WTC11 (cell line): ENCODE data around the gene BRPF1. TPM values are rescaled to one million over a fixed set of nuclear protein-coding genes. Genes with fewer than 3 reads are reported as not detected.

Experiments
- ATAC-seq: fragments of 200-7000 bp; cut with Tn5 transposase; 2 replicates; pipeline ENCODE4 v1.10.0; 2021; ENCODE audit warnings: mild to moderate bottlenecking, moderate library complexity
- CTCF ChIA-PET: fragments of 300-600 bp; sonication (Branson Sonifier 250); formaldehyde crosslinking; loops from one replicate; lab custom pipeline; 2021; ENCODE audit warnings: antibody characterized with exemption; lab: Charles Lee
- POLR2A ChIA-PET: fragments of 350-600 bp; sonication (Branson Sonifier 250); formaldehyde crosslinking; loops from one replicate; lab custom pipeline; 2021; ENCODE audit warnings: antibody characterized with exemption; lab: Charles Lee
- DNase-seq: peaks from one replicate; pipeline ENCODE4 v3.0.0; 2021; ENCODE audit warnings: low spot score
- H3K27ac Mint-ChIP-seq: 2 replicates; pipeline ENCODE4 v1.8.0; 2021; ENCODE audit warnings: mixed read lengths
- H3K27me3 Mint-ChIP-seq: 2 replicates; pipeline ENCODE4 v1.8.0; 2021; ENCODE audit warnings: low read depth, mild to moderate bottlenecking, moderate library complexity, mixed read lengths
- H3K36me3 Mint-ChIP-seq: 2 replicates; pipeline ENCODE4 v1.8.0; 2021; ENCODE audit warnings: mixed read lengths
- H3K4me1 Mint-ChIP-seq: 2 replicates; pipeline ENCODE4 v1.8.0; 2022; ENCODE audit warnings: mixed read lengths
- H3K4me3 Mint-ChIP-seq: 2 replicates; pipeline ENCODE4 v1.8.0; 2021; ENCODE audit warnings: mild to moderate bottlenecking, moderate library complexity, mixed read lengths
- H3K9me3 Mint-ChIP-seq: 2 replicates; pipeline ENCODE4 v1.8.0; 2021; ENCODE audit warnings: mixed read lengths
- ATF1 ChIP-seq: sonication (generic); formaldehyde crosslinking; IDR thresholded peaks from 2 replicates; pipeline ENCODE4 v1.8.1; 2023; ENCODE audit warnings: mild to moderate bottlenecking, moderate library complexity, missing genetic modification reagents
- CREB1 ChIP-seq: sonication (generic); formaldehyde crosslinking; IDR thresholded peaks from 2 replicates; pipeline ENCODE4 v1.8.0; 2023; ENCODE audit warnings: mild to moderate bottlenecking, missing genetic modification reagents
- KAT7 ChIP-seq: sonication (generic); formaldehyde crosslinking; IDR thresholded peaks from 2 replicates; pipeline ENCODE4 v1.8.1; 2023; ENCODE audit warnings: missing genetic modification reagents, mild to moderate bottlenecking, borderline replicate concordance
- MXD4 ChIP-seq: fragments of 250-450 bp; sonication (Bioruptor Pico); IDR thresholded peaks from 2 replicates; pipeline ENCODE4 v1.8.0; 2021; ENCODE audit warnings: mild to moderate bottlenecking, moderate library complexity, borderline replicate concordance
- NR2C2 ChIP-seq: sonication (generic); formaldehyde crosslinking; IDR thresholded peaks from 2 replicates; pipeline ENCODE4 v1.8.0; 2022; ENCODE audit warnings: mild to moderate bottlenecking, missing genetic modification reagents
- SOX15 ChIP-seq: fragments of 250-450 bp; sonication (Bioruptor Pico); IDR thresholded peaks from 2 replicates; pipeline ENCODE4 v1.9.0; 2021; ENCODE audit warnings: mild to moderate bottlenecking
- TEAD1 ChIP-seq: sonication (generic); formaldehyde crosslinking; IDR thresholded peaks from 2 replicates; pipeline ENCODE4 v1.8.0; 2022; ENCODE audit warnings: mild to moderate bottlenecking, missing genetic modification reagents
- ZNF121 ChIP-seq: sonication (generic); formaldehyde crosslinking; IDR thresholded peaks from 2 replicates; pipeline ENCODE4 v1.8.0; 2023; ENCODE audit warnings: missing genetic modification reagents
- ZNF138 ChIP-seq: sonication (generic); formaldehyde crosslinking; conservative IDR thresholded peaks from 2 replicates; pipeline ENCODE4 v1.8.1; 2022; ENCODE audit warnings: mild to moderate bottlenecking, moderate library complexity, missing genetic modification reagents
- ZNF263 ChIP-seq: sonication (generic); formaldehyde crosslinking; IDR thresholded peaks from 2 replicates; pipeline ENCODE4 v1.8.1; 2022; ENCODE audit warnings: low read depth, mild to moderate bottlenecking, moderate library complexity, missing genetic modification reagents
- total RNA-seq: library from RNA; stranded (reverse); gene quantifications from 3 replicates; pipeline ENCODE4 v1.2.3, GENCODE V29; 2021
- TF ChIP-seq, protein P1 (sequence below): sonication (generic); formaldehyde crosslinking; IDR thresholded peaks from 2 replicates; pipeline ENCODE4 v1.8.1; 2023; ENCODE audit warnings: mild to moderate bottlenecking, moderate library complexity, missing genetic modification reagents
- TF ChIP-seq, protein P2 (sequence below): sonication (generic); formaldehyde crosslinking; conservative IDR thresholded peaks from 2 replicates; pipeline ENCODE4 v1.8.1; 2023; ENCODE audit warnings: mild to moderate bottlenecking, low read depth, missing genetic modification reagents, moderate library complexity
- TF ChIP-seq, protein P3 (sequence below): sonication (generic); formaldehyde crosslinking; IDR thresholded peaks from 2 replicates; pipeline ENCODE4 v1.8.0; 2023; ENCODE audit warnings: mild to moderate bottlenecking, missing genetic modification reagents
- TF ChIP-seq, protein P4 (sequence below): sonication (generic); formaldehyde crosslinking; IDR thresholded peaks from 2 replicates; pipeline ENCODE4 v1.8.0; 2022; ENCODE audit warnings: mild to moderate bottlenecking, missing genetic modification reagents
- TF ChIP-seq, protein P5 (sequence below): fragments of 250-450 bp; sonication (Bioruptor Pico); IDR thresholded peaks from 2 replicates; pipeline ENCODE4 v1.9.0; 2021; ENCODE audit warnings: mild to moderate bottlenecking, borderline replicate concordance
- TF ChIP-seq, protein P6 (sequence below): sonication (generic); formaldehyde crosslinking; IDR thresholded peaks from 2 replicates; pipeline ENCODE4 v1.8.1; 2023; ENCODE audit warnings: mild to moderate bottlenecking, missing genetic modification reagents, borderline replicate concordance
- TF ChIP-seq, protein P7 (sequence below): sonication (generic); formaldehyde crosslinking; IDR thresholded peaks from 2 replicates; pipeline ENCODE4 v1.8.1; 2023; ENCODE audit warnings: mild to moderate bottlenecking, missing genetic modification reagents, moderate library complexity

The BRPF1 gene
- total RNA-seq, 1 experiment from 2014 or later: 22.8 TPM

DNA sequence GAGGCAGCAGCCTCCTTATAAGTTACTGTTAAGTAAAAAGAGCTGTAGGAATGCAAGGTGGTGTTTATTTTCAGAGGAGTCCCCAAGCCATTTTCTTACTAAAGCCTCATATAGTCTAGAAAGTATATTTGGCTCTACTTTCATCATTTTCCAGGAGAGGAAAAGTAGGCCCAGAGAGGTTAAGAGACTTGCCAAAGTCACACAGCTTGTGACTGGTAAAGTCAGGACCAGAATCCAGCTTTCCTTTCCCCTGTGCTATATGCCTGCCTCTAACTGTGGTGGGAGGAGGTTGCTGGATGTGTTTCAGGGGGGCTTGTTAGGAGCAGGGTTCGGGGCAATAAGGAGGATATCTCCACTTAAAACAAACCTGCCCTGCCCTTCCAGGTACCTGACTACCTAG, 11.0 kb downstream of the BRPF1 start:
- H3K4me3 Mint-ChIP-seq: no peak overlapping the region

More for the DNA sequence above, 11.0 kb downstream of the BRPF1 start:
- H3K36me3 Mint-ChIP-seq: peaks cover 82% of the 10 kb centered on the region
- POLR2A ChIA-PET: interaction anchor here (0.6 kb wide), 1 partner anchor 297 kb away, joined by 5 read pairs; no protein-coding TSS in a partner anchor
- no peak overlapping the region for H3K27ac Mint-ChIP-seq
- TF ChIP-seq NR2C2 (CRISPR knock-in tag) (no peak), ATF1 (CRISPR knock-in tag) (no peak), ZNF138 (CRISPR knock-in tag) (no peak), MXD4 (no peak), ZNF263 (CRISPR knock-in tag) (no peak), CREB1 (CRISPR knock-in tag) (no peak), KAT7 (CRISPR knock-in tag) (no peak), ZNF121 (CRISPR knock-in tag) (no peak), SOX15 (CRISPR knock-in tag) (no peak), TEAD1 (CRISPR knock-in tag) (no peak)
- TF ChIP-seq, protein P1, sequence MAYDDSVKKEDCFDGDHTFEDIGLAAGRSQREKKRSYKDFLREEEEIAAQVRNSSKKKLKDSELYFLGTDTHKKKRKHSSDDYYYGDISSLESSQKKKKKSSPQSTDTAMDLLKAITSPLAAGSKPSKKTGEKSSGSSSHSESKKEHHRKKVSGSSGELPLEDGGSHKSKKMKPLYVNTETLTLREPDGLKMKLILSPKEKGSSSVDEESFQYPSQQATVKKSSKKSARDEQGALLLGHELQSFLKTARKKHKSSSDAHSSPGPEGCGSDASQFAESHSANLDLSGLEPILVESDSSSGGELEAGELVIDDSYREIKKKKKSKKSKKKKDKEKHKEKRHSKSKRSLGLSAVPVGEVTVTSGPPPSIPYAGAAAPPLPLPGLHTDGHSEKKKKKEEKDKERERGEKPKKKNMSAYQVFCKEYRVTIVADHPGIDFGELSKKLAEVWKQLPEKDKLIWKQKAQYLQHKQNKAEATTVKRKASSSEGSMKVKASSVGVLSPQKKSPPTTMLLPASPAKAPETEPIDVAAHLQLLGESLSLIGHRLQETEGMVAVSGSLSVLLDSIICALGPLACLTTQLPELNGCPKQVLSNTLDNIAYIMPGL (CRISPR knock-in tag): no peak
- TF ChIP-seq, protein P2, sequence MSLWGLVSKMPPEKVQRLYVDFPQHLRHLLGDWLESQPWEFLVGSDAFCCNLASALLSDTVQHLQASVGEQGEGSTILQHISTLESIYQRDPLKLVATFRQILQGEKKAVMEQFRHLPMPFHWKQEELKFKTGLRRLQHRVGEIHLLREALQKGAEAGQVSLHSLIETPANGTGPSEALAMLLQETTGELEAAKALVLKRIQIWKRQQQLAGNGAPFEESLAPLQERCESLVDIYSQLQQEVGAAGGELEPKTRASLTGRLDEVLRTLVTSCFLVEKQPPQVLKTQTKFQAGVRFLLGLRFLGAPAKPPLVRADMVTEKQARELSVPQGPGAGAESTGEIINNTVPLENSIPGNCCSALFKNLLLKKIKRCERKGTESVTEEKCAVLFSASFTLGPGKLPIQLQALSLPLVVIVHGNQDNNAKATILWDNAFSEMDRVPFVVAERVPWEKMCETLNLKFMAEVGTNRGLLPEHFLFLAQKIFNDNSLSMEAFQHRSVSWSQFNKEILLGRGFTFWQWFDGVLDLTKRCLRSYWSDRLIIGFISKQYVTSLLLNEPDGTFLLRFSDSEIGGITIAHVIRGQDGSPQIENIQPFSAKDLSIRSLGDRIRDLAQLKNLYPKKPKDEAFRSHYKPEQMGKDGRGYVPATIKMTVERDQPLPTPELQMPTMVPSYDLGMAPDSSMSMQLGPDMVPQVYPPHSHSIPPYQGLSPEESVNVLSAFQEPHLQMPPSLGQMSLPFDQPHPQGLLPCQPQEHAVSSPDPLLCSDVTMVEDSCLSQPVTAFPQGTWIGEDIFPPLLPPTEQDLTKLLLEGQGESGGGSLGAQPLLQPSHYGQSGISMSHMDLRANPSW (CRISPR knock-in tag): no peak
- TF ChIP-seq, protein P3, sequence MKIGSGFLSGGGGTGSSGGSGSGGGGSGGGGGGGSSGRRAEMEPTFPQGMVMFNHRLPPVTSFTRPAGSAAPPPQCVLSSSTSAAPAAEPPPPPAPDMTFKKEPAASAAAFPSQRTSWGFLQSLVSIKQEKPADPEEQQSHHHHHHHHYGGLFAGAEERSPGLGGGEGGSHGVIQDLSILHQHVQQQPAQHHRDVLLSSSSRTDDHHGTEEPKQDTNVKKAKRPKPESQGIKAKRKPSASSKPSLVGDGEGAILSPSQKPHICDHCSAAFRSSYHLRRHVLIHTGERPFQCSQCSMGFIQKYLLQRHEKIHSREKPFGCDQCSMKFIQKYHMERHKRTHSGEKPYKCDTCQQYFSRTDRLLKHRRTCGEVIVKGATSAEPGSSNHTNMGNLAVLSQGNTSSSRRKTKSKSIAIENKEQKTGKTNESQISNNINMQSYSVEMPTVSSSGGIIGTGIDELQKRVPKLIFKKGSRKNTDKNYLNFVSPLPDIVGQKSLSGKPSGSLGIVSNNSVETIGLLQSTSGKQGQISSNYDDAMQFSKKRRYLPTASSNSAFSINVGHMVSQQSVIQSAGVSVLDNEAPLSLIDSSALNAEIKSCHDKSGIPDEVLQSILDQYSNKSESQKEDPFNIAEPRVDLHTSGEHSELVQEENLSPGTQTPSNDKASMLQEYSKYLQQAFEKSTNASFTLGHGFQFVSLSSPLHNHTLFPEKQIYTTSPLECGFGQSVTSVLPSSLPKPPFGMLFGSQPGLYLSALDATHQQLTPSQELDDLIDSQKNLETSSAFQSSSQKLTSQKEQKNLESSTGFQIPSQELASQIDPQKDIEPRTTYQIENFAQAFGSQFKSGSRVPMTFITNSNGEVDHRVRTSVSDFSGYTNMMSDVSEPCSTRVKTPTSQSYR (CRISPR knock-in tag): no peak
- TF ChIP-seq, protein P4, sequence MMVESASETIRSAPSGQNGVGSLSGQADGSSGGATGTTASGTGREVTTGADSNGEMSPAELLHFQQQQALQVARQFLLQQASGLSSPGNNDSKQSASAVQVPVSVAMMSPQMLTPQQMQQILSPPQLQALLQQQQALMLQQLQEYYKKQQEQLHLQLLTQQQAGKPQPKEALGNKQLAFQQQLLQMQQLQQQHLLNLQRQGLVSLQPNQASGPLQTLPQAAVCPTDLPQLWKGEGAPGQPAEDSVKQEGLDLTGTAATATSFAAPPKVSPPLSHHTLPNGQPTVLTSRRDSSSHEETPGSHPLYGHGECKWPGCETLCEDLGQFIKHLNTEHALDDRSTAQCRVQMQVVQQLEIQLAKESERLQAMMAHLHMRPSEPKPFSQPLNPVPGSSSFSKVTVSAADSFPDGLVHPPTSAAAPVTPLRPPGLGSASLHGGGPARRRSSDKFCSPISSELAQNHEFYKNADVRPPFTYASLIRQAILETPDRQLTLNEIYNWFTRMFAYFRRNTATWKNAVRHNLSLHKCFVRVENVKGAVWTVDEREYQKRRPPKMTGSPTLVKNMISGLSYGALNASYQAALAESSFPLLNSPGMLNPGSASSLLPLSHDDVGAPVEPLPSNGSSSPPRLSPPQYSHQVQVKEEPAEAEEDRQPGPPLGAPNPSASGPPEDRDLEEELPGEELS (CRISPR knock-in tag): no peak
- TF ChIP-seq, protein P5, sequence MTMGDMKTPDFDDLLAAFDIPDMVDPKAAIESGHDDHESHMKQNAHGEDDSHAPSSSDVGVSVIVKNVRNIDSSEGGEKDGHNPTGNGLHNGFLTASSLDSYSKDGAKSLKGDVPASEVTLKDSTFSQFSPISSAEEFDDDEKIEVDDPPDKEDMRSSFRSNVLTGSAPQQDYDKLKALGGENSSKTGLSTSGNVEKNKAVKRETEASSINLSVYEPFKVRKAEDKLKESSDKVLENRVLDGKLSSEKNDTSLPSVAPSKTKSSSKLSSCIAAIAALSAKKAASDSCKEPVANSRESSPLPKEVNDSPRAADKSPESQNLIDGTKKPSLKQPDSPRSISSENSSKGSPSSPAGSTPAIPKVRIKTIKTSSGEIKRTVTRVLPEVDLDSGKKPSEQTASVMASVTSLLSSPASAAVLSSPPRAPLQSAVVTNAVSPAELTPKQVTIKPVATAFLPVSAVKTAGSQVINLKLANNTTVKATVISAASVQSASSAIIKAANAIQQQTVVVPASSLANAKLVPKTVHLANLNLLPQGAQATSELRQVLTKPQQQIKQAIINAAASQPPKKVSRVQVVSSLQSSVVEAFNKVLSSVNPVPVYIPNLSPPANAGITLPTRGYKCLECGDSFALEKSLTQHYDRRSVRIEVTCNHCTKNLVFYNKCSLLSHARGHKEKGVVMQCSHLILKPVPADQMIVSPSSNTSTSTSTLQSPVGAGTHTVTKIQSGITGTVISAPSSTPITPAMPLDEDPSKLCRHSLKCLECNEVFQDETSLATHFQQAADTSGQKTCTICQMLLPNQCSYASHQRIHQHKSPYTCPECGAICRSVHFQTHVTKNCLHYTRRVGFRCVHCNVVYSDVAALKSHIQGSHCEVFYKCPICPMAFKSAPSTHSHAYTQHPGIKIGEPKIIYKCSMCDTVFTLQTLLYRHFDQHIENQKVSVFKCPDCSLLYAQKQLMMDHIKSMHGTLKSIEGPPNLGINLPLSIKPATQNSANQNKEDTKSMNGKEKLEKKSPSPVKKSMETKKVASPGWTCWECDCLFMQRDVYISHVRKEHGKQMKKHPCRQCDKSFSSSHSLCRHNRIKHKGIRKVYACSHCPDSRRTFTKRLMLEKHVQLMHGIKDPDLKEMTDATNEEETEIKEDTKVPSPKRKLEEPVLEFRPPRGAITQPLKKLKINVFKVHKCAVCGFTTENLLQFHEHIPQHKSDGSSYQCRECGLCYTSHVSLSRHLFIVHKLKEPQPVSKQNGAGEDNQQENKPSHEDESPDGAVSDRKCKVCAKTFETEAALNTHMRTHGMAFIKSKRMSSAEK: no peak
- TF ChIP-seq, protein P6, sequence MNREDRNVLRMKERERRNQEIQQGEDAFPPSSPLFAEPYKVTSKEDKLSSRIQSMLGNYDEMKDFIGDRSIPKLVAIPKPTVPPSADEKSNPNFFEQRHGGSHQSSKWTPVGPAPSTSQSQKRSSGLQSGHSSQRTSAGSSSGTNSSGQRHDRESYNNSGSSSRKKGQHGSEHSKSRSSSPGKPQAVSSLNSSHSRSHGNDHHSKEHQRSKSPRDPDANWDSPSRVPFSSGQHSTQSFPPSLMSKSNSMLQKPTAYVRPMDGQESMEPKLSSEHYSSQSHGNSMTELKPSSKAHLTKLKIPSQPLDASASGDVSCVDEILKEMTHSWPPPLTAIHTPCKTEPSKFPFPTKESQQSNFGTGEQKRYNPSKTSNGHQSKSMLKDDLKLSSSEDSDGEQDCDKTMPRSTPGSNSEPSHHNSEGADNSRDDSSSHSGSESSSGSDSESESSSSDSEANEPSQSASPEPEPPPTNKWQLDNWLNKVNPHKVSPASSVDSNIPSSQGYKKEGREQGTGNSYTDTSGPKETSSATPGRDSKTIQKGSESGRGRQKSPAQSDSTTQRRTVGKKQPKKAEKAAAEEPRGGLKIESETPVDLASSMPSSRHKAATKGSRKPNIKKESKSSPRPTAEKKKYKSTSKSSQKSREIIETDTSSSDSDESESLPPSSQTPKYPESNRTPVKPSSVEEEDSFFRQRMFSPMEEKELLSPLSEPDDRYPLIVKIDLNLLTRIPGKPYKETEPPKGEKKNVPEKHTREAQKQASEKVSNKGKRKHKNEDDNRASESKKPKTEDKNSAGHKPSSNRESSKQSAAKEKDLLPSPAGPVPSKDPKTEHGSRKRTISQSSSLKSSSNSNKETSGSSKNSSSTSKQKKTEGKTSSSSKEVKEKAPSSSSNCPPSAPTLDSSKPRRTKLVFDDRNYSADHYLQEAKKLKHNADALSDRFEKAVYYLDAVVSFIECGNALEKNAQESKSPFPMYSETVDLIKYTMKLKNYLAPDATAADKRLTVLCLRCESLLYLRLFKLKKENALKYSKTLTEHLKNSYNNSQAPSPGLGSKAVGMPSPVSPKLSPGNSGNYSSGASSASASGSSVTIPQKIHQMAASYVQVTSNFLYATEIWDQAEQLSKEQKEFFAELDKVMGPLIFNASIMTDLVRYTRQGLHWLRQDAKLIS (CRISPR knock-in tag): no peak
- TF ChIP-seq, protein P7, sequence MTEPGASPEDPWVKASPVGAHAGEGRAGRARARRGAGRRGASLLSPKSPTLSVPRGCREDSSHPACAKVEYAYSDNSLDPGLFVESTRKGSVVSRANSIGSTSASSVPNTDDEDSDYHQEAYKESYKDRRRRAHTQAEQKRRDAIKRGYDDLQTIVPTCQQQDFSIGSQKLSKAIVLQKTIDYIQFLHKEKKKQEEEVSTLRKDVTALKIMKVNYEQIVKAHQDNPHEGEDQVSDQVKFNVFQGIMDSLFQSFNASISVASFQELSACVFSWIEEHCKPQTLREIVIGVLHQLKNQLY (CRISPR knock-in tag): no peak
- TF ChIP-seq, all 79 proteins: peak for 0
- no peaks in the 10 kb centered on the region for H3K4me1 Mint-ChIP-seq
- no peak for ATAC-seq
- CTCF ChIA-PET: interaction anchor here (1.0 to 1.7 kb wide), 2 partner anchors 16 to 242 kb away, joined by 5 read pairs; no protein-coding TSS in a partner anchor
- DNase-seq: no peak
- no peaks in the 10 kb centered on the region for H3K9me3 Mint-ChIP-seq
- no peaks in the 10 kb centered on the region for H3K27me3 Mint-ChIP-seq
